ENCODE results near the gene RNU5B-1.
"Not testable (repeated sequence)": the region's sequence is repeated elsewhere in the genome, so short reads cannot be mapped to it uniquely, and the experiment has no call there.

RNU5B-1 gene

DNA sequence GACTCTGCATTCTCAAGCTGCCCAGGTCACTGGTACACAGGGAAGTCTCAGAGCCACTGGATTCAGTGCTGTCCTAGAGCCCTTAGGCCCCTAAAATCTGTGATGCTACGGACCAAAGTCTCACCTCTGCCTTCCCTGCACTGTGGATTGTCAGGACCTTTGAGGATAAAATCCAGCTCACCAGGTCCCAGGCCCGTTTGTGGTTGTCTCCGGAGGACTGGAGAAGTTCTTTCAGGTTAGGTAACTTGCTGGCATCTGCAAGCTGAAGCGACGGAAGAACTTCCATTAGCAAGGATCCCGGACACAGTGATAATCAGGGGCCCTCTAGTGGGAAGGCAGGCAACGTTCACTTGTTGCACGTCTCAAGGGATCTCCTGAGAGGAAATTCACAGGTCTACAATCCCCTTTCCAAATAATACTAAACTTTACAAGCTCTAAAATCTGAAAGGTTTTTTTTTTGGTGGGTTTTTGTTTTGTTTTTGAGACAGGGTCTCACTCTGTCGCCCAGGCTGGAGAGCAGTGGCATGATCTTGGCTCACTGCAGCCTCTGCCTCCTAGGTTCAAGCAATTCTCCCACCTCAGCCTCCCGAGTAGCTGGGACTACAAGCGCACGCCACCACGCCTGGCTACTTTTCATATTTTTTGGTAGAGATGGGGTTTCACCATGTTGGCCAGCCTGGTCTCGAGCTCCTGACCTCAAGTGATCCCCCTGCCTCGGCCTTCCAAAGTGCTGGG, 33.5 kb upstream of the RNU5B-1 start:
- not testable (repeated sequence) for H3K9me3 ChIP-seq (ENCODE audit: insufficient read depth, low read depth, low read length); H3K4me3 ChIP-seq (ENCODE audit: low read length); H3K27me3 ChIP-seq (ENCODE audit: insufficient read depth, low read length); H3K9ac ChIP-seq (ENCODE audit: low read depth, low read length); H3K4me1 ChIP-seq (ENCODE audit: insufficient read depth, low read length); H3K36me3 ChIP-seq (ENCODE audit: insufficient read depth, low read length); H3K27ac ChIP-seq (ENCODE audit: low read depth, low read length)
- WGBS = 39% methylated on average over 15 of the region's 15 CpGs

DNA sequence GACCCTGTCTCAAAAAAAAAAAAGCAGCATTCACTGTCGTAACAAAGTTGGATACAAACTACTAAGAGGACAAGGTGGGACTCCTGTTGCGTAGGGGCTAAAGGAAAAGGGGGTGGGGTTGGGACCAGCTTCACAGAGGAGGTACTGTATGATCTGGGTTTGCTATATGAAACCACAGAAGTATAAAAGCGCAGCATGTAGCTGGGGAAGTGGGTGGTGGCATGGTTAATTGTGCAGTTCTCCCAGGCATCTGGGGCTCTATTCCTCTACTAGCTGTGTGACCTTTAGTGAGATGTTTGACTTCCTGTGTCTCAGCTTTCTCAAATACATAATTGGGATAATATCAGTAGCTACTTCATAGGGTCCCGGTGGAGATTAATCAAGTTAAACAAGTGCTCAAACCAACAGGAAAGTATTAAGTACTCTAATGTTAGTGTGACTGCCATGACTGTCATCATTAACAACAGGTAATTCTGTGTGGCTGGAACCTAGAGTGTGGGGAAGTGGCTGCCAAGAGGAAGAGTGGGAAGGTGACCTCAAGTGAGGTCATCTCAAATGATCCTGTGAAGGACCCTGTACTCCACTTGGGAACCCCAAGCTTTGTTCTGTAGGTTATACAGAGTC, 29.3 kb upstream of the RNU5B-1 start:
- no peaks in the 10 kb centered on the region for H3K36me3 ChIP-seq (ENCODE audit: insufficient read depth, low read length)
- no peaks in the 10 kb centered on the region for H3K27me3 ChIP-seq (ENCODE audit: insufficient read depth, low read length)
- H3K27ac ChIP-seq (ENCODE audit: low read depth, low read length) = no peak overlapping the region
- H3K9ac ChIP-seq (ENCODE audit: low read depth, low read length) = no peak overlapping the region
- 96% methylated on average over 4 of the region's 4 CpGs for WGBS
- no peaks in the 10 kb centered on the region for H3K9me3 ChIP-seq (ENCODE audit: insufficient read depth, low read depth, low read length)
- H3K4me3 ChIP-seq (ENCODE audit: low read length) = no peak overlapping the region
- no peaks in the 10 kb centered on the region; the same call in 1 of the 2 replicates for H3K4me1 ChIP-seq (ENCODE audit: insufficient read depth, low read length)

DNA sequence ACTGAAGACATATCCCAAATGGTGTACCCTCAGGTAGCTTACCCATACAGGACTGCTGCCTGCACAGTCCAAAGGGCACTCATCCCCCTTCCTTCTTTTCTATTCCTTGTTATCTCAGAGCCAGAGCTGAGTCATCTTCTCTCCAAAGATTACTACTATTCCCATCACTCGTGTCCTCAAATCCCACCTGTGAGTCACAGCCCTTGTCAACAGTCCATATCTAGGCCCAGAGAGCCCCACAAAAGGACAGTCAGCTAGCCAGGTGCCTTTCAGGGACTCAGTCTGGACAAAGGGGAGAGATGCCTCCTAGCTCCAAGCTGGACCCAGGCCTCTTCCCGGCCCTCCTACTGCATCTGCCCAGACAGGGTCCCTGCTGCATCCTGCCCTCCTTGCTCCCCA, 28.8 kb upstream of the RNU5B-1 start:
- Histone ChIP-seq H3K4me1 (ENCODE audit: insufficient read depth, low read length) (no peaks in the 10 kb centered on the region; the same call in 1 of the 2 replicates), H3K27me3 (ENCODE audit: insufficient read depth, low read length) (no peaks in the 10 kb centered on the region), H3K9me3 (ENCODE audit: insufficient read depth, low read depth, low read length) (no peaks in the 10 kb centered on the region), H3K27ac (ENCODE audit: low read depth, low read length) (no peak overlapping the region), H3K9ac (ENCODE audit: low read depth, low read length) (no peak overlapping the region), H3K36me3 (ENCODE audit: insufficient read depth, low read length) (no peaks in the 10 kb centered on the region), H3K4me3 (ENCODE audit: low read length) (no peak overlapping the region)
- WGBS = 74% methylated on average over 2 of the region's 2 CpGs

DNA sequence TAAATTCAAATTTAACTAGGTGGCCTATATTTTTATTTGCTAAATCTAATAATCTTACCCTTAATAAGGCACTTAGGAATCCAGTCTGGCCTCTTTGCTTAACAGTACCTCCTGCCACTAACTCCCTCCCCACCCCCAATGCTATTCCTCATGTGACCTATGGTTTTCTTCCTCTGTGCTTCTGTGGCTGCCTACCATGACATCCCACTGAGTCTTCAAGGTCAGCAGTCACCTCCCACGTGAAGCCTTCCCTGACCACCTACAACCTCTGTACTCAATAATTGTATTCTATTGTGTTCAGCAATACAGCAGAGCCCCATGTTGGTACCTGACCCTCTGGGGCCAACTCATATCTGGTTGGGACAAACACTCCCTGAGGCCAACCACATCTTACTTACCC, 27.5 kb upstream of the RNU5B-1 start:
- H3K9ac ChIP-seq (ENCODE audit: low read depth, low read length) = no peak overlapping the region
- 53% methylated on average over 1 of the region's 1 CpG for WGBS
- no peaks in the 10 kb centered on the region for H3K27me3 ChIP-seq (ENCODE audit: insufficient read depth, low read length)
- no peak overlapping the region for H3K27ac ChIP-seq (ENCODE audit: low read depth, low read length)
- no peaks in the 10 kb centered on the region for H3K9me3 ChIP-seq (ENCODE audit: insufficient read depth, low read depth, low read length)
- H3K4me1 ChIP-seq (ENCODE audit: insufficient read depth, low read length) = no peaks in the 10 kb centered on the region
- H3K36me3 ChIP-seq (ENCODE audit: insufficient read depth, low read length) = no peaks in the 10 kb centered on the region
- H3K4me3 ChIP-seq (ENCODE audit: low read length) = no peak overlapping the region

DNA sequence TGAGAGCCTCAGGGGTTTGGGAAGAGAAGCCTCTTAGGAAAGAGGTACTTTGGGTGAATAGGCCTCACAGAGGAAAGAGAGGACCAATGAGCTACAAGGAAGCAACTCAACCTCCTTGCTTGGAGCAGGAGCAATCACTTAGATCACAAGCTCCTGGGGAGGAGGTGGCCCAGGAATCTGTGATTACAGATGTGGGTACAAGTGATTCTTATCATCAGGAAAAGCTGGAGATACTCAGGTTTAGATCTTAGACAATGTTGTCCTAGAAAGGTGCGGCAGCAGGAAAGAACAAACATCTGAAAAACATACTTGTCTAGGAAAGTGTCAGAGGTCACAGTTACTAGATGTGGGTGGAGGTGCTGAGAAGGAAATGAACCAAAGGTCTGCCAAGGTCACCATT, 26.0 kb upstream of the RNU5B-1 start:
- Histone ChIP-seq H3K36me3 (ENCODE audit: insufficient read depth, low read length) (no peaks in the 10 kb centered on the region), H3K9ac (ENCODE audit: low read depth, low read length) (no peak overlapping the region), H3K4me1 (ENCODE audit: insufficient read depth, low read length) (no peaks in the 10 kb centered on the region), H3K4me3 (ENCODE audit: low read length) (no peak overlapping the region), H3K27ac (ENCODE audit: low read depth, low read length) (no peak overlapping the region), H3K9me3 (ENCODE audit: insufficient read depth, low read depth, low read length) (no peaks in the 10 kb centered on the region), H3K27me3 (ENCODE audit: insufficient read depth, low read length) (no peaks in the 10 kb centered on the region)
- WGBS = 94% methylated on average over 1 of the region's 1 CpG

DNA sequence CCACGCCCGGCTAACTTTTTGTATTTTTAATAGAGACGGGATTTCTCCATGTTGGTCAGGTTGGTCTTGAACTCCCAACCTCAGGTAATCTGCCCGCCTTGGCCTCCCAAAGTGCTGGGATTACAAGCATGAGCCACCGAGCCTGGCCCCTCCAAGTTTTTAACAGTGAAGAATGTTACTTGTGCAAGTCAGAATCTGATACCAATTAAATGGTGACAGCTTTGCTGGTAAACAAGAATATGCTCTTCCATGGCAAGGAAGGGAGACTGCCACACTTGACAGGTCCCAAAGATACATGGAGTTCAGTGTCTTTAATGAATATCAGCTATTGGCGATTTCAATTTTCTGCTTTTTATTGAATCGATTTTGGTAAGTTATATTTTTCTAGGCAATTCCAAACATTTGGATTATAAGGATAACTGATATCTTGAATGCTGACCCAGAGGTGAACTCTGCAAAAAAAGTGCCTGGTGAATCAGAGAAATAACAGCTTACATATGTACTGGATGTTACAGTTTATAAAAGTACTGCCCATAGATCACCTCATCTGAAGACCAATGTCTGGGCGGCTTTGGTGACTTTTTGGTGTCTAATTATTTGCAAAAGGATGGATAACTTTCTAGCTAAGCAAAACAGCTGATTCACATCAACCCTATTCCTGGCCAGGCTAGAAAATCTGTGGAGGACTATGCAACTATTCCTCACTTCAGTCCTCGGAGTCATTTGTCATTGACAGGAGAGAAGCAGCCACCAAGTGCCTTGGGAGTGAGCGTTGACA, 19.0 kb upstream of the RNU5B-1 start:
- Histone ChIP-seq H3K4me1 (ENCODE audit: insufficient read depth, low read length) (peaks cover 13% of the 10 kb centered on the region), H3K27me3 (ENCODE audit: insufficient read depth, low read length) (peaks cover 12% of the 10 kb centered on the region), H3K36me3 (ENCODE audit: insufficient read depth, low read length) (no peaks in the 10 kb centered on the region), H3K4me3 (ENCODE audit: low read length) (peak overlapping the region; percentile 68), H3K9me3 (ENCODE audit: insufficient read depth, low read depth, low read length) (no peaks in the 10 kb centered on the region), H3K9ac (ENCODE audit: low read depth, low read length) (peak overlapping the region; percentile 80; the same call in 1 of the 2 replicates), H3K27ac (ENCODE audit: low read depth, low read length) (no peak overlapping the region)
- WGBS = 84% methylated on average over 10 of the region's 10 CpGs

DNA sequence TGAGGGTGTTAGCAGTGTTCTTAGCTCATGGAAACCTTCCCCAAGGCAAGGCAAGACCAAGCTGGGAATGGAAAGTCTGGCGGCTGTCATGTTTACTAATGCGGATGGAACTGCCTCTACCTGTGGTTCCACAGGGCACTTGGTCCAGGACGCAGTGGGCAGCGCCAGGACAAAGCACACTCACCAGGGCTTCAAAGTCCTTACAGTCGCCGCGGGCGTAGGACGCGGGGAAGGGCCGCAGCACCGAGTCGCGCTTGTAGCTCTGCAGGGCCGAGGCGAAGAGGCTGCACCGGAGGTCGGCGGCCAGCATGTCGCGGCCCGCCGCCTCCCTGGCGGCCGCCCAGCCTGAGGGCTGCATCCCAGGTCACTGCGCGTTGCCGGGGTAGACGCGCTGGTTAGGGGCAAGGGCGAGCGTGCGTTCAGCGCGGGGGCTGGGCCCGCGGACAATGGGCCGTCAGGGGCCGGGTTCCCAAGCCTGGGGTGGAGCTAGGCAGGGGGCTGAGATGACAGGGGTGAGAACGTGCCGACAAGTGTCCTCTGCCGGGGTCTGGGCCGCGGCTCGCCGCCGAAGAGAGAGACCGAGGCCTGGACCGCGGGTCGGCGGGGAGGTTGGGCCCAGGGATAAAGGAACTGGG, 18.3 kb upstream of the RNU5B-1 start:
- no peaks in the 10 kb centered on the region for H3K9me3 ChIP-seq (ENCODE audit: insufficient read depth, low read depth, low read length)
- no peaks in the 10 kb centered on the region for H3K36me3 ChIP-seq (ENCODE audit: insufficient read depth, low read length)
- peak overlapping the region; percentile 68 for H3K4me3 ChIP-seq (ENCODE audit: low read length)
- peaks cover 13% of the 10 kb centered on the region for H3K4me1 ChIP-seq (ENCODE audit: insufficient read depth, low read length)
- peak overlapping the region; percentile 73 for H3K27ac ChIP-seq (ENCODE audit: low read depth, low read length)
- H3K9ac ChIP-seq (ENCODE audit: low read depth, low read length) = peak overlapping the region; percentile 80
- WGBS = under 1% methylated on average over 52 of the region's 52 CpGs
- peaks cover 12% of the 10 kb centered on the region for H3K27me3 ChIP-seq (ENCODE audit: insufficient read depth, low read length)

DNA sequence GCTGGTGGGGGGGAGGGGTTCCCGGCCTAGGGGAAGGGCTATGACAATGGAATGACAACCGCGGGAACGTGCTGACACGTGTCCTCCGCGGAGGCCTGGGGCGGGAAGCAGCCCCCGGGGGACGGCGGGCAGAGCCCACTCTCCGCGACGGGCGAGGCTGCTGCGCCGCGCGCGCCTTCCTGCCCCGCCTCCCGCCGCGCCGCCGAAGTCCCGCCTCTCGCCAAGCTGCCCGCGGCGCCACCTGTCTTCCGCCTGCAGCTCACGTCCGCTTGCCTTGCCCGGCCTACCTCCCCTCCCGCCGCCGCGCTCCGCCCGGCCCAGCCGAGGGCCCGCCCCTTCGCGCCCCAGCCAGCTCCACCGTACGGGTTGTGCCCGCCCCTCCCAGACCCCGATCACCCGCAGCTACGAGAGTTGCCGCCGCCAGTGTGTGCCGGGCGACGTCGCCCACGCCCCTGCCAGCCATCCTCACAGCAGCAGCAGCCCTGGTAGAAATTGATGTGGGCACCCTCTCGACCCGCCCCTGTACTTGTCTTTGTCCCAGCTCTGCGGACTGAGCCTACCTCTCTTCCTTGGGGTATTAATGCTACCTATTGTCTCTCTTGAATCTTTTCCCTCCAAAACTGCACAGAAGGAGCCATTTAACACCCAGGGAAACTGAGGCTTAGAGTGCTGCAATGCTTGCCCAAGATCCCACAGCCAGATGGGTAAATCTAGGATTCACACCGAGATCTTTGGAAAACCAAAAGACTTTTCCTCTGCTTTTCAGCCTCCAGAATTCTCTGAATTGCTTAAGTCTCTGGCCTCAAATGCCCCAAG, 17.6 kb upstream of the RNU5B-1 start, which contains the start of gene PARP16:
Gene PARP16 (minus strand): TSS at position 180 of the 816 bp plus-strand sequence. CDS start 457 bp downstream, outside the sequence.
- 2% methylated on average over 62 of the region's 62 CpGs for WGBS
- Histone ChIP-seq H3K9me3 (ENCODE audit: insufficient read depth, low read depth, low read length) (no peaks in the 10 kb centered on the region), H3K4me1 (ENCODE audit: insufficient read depth, low read length) (peaks cover 13% of the 10 kb centered on the region), H3K27ac (ENCODE audit: low read depth, low read length) (peak within 1 kb of the TSS; percentile 73), H3K9ac (ENCODE audit: low read depth, low read length) (peak within 1 kb of the TSS; percentile 80), H3K27me3 (ENCODE audit: insufficient read depth, low read length) (peaks cover 12% of the 10 kb centered on the region), H3K36me3 (ENCODE audit: insufficient read depth, low read length) (no peaks in the 10 kb centered on the region), H3K4me3 (ENCODE audit: low read length) (peak within 1 kb of the TSS; percentile 68)

DNA sequence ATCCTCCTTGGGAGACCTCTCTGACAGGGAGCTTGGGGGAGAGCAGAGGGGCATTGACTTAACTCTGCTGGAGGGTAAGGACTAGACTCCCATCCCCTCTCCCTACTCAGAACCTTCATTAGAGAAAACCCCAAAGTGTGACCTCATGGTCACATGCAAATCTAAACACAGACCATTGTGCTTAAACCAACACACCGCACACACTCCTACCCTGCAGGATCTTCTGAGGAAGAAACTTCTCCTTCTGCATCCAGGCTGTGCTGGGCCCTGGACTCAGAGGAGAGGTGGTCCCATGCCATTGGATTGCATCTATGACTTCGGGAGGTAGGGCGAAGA, 17.0 kb upstream of the RNU5B-1 start:
- Histone ChIP-seq H3K4me3 (ENCODE audit: low read length) (peak overlapping the region; percentile 68; the same call in 1 of the 2 replicates), H3K27me3 (ENCODE audit: insufficient read depth, low read length) (peaks cover 12% of the 10 kb centered on the region), H3K9ac (ENCODE audit: low read depth, low read length) (no peak overlapping the region), H3K36me3 (ENCODE audit: insufficient read depth, low read length) (no peaks in the 10 kb centered on the region), H3K9me3 (ENCODE audit: insufficient read depth, low read depth, low read length) (no peaks in the 10 kb centered on the region), H3K27ac (ENCODE audit: low read depth, low read length) (no peak overlapping the region), H3K4me1 (ENCODE audit: insufficient read depth, low read length) (peaks cover 13% of the 10 kb centered on the region)
- WGBS = 88% methylated on average over 3 of the region's 3 CpGs

DNA sequence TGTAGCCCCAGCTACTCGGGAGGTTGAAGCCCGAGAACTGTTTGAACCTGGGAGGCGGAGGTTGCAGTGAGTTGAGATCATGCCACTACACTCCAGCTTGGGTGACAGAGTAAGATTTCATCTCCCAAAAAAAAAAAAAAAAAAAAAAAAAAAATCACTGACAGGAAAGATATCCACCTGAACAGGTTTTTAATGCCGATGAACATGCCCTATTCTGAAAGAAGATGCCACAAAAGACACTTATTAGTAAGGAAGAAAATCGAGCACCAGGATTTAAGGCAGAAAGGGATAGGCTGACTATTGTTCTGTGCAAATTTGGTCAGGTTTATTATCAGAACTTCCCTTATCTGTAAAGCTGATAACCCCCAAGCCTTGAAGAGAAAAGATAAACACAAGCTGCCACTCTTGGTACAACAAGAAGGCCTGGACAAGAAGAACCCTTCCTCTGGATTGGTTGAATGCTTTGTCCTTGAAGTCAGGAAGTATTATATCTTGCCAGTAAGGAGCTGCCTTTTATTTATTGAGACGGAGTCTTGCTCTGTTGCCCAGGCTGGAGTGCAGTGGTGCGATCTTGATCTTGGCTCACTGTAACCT, 15.1 kb upstream of the RNU5B-1 start:
- H3K27me3 ChIP-seq (ENCODE audit: insufficient read depth, low read length) = peaks cover 12% of the 10 kb centered on the region
- H3K4me1 ChIP-seq (ENCODE audit: insufficient read depth, low read length) = peaks cover 13% of the 10 kb centered on the region
- 90% methylated on average over 7 of the region's 7 CpGs for WGBS
- no peak overlapping the region for H3K27ac ChIP-seq (ENCODE audit: low read depth, low read length)
- no peak overlapping the region for H3K4me3 ChIP-seq (ENCODE audit: low read length)
- no peak overlapping the region for H3K9ac ChIP-seq (ENCODE audit: low read depth, low read length)
- no peaks in the 10 kb centered on the region for H3K9me3 ChIP-seq (ENCODE audit: insufficient read depth, low read depth, low read length)
- H3K36me3 ChIP-seq (ENCODE audit: insufficient read depth, low read length) = no peaks in the 10 kb centered on the region
